CD4-positive, alpha-beta T cell treated with Interleukin-6 at 100 ng/mL for 8 hours (primary cell): ENCODE results near the gene HSD17B7.
"Not testable (repeated sequence)": the region's sequence is repeated elsewhere in the genome, so short reads cannot be mapped to it uniquely, and the experiment has no call there.

Experiments used
- DNase-seq: peaks from one replicate; pipeline ENCODE4 v3.0.0-alpha.2; 2020; ENCODE audit warnings: mixed read lengths, low spot score

HSD17B7 gene

GRCh38 chr1:162790303-162790984 is at the start of gene HSD17B7:
Gene HSD17B7 (plus strand): TSS chr1:162790702. CDS start chr1:162790801, 99 bp downstream.
- DNase-seq = peak; percentile 67

GRCh38 chr1:162740755-162741154 is 49.7 kb upstream of the HSD17B7 start:
- no peak for DNase-seq

GRCh38 chr1:162741574-162741973 is 48.9 kb upstream of the HSD17B7 start:
- no peak for DNase-seq

- not testable (repeated sequence) for DNase-seq
These were observed 44.1 kb upstream of the HSD17B7 start for GRCh38 chr1:162746264-162746942.

- no peak for DNase-seq
These were observed 37.4 kb upstream of the HSD17B7 start for GRCh38 chr1:162753001-162753658.

- DNase-seq = no peak
These were observed 36.4 kb upstream of the HSD17B7 start for GRCh38 chr1:162753998-162754585.

GRCh38 chr1:162755306-162755705 is 35.2 kb upstream of the HSD17B7 start:
- DNase-seq = no peak

GRCh38 chr1:162756523-162756922 is 34.0 kb upstream of the HSD17B7 start:
- DNase-seq = no peak

GRCh38 chr1:162757476-162757875 is 33.0 kb upstream of the HSD17B7 start:
- no peak for DNase-seq

- no peak for DNase-seq
These were observed 24.7 kb upstream of the HSD17B7 start for GRCh38 chr1:162765788-162766187.

- no peak for DNase-seq
These were observed 17.8 kb upstream of the HSD17B7 start for GRCh38 chr1:162772571-162773154.

GRCh38 chr1:162774007-162774406 is 16.5 kb upstream of the HSD17B7 start:
- DNase-seq = no peak

- no peak for DNase-seq
These were observed 11.5 kb upstream of the HSD17B7 start for GRCh38 chr1:162779043-162779442.

GRCh38 chr1:162782671-162783070 is 7.8 kb upstream of the HSD17B7 start:
- no peak for DNase-seq

GRCh38 chr1:162784926-162785325 is 5.6 kb upstream of the HSD17B7 start:
- DNase-seq = not testable (repeated sequence)

- not testable (repeated sequence) for DNase-seq
These were observed 1.7 kb upstream of the HSD17B7 start for GRCh38 chr1:162788783-162789182.

GRCh38 chr1:162790985-162791357 is 469 bp downstream of the HSD17B7 start:
- DNase-seq = not testable (repeated sequence)

- not testable (repeated sequence) for DNase-seq
These were observed 3.8 kb downstream of the HSD17B7 start for GRCh38 chr1:162794284-162794683.

GRCh38 chr1:162796617-162797279 is 6.2 kb downstream of the HSD17B7 start:
- not testable (repeated sequence) for DNase-seq

- not testable (repeated sequence) for DNase-seq
These were observed 9.7 kb downstream of the HSD17B7 start for GRCh38 chr1:162799995-162800830.

- DNase-seq = not testable (repeated sequence)
These were observed 17.0 kb downstream of the HSD17B7 start for GRCh38 chr1:162807503-162807902.
